ENCODE data around the gene UPB1.

GRCh38 chr22:24514241-24515026, 19.3 kb downstream of the UPB1 start:
- TF ChIP-seq CTCF (conservative IDR thresholded peaks at IDR 0.05) (no peak), ZFX (IDR thresholded peaks at IDR 0.05) (no peak)
